ENCODE measurements around the gene COL23A1. TPM values are rescaled to one million over a fixed set of nuclear protein-coding genes. Genes with fewer than 3 reads are reported as not detected.

The COL23A1 gene
- total and polyA plus RNA-seq, 2 of the 13 experiments (the other 11 are each of a cell fraction or from before 2014, with no cell fraction given): not detected

DNA sequence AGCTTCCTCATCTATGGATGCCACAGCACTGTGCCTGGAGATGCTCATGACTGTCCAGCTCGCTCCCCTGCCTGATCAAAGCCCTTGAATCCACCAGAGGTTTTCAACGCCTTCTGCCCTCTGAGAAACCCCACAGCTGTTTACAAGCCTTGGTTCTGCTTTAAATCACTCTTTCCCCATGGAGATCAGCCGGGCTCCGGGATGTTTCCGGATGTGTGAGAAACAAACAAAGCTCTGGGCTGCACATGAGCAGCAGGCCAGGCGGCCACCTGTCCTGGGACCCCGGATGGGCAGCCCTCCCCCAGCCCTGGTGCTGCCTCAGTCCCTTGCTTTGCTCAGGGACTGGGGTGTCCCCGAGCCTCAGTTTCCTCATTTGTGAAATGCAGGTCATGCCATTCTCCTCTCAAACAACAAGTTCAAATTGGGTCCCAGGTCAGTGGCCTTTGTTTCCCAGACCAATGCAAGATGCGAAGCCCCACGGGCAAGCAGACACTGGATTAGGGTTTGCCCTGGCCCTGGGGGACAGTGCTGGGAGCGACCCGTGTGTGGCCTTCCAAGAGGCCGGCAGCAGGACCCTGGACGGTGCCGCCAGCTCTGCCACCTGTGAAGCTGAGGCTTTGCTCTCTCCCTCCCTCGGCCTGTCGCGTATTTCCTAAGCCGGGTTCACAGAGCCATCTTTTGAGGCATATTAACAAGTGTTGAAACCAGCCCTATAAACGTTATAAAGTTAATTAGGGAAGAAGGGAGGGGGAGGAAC, 315.2 kb downstream of the COL23A1 start:
- H3K9ac ChIP-seq (ENCODE audit: insufficient read depth, low read depth, low read length): no peak overlapping the region
- in situ Hi-C loops (cut with HindIII; ENCODE audit: extremely low pct_ligation_motif_present, low pct_unique_long_range_greater_than_20kb) (loop anchor here (5.0 kb wide), 1 partner anchor 277 kb away; no protein-coding TSS in a partner anchor), intact Hi-C loops (cut with micrococcal nuclease; ENCODE audit: unreplicated experiment) (no loop called here)
- H3K4me3 ChIP-seq (replicated peaks in 1 of 3; ENCODE audit: insufficient read depth in 1 of 3, low read depth in 2 of 3, low read length in 3 of 3): no peak overlapping the region
- no peak overlapping the region for H2AFZ ChIP-seq (ENCODE audit: low read length)
- DNase-seq (ENCODE audit: low spot score): no peak
- H3K36me3 ChIP-seq (replicated peaks in 1 of 2; ENCODE audit: control insufficient read depth in 1 of 2, insufficient read depth in 2 of 2, low read length in 2 of 2): no peaks in the 10 kb centered on the region
- ChIA-PET POLR2A (no interaction called here), CTCF (ENCODE audit: low intra/inter-chr PET ratio, low total read pairs) (no interaction called here)
- TF ChIP-seq ZKSCAN1 (IDR thresholded peaks at IDR 0.05; ENCODE audit: low read length): no peak
- no peak for ATAC-seq
- no peaks in the 10 kb centered on the region for H4K20me1 ChIP-seq (ENCODE audit: insufficient read depth, low read length)
- H3K79me2 ChIP-seq (ENCODE audit: insufficient read depth, low read length): no peaks in the 10 kb centered on the region
- 35% methylated on average over 6 of the region's 20 CpGs for WGBS (ENCODE audit: low lambda C conversion rate)
- no peaks in the 10 kb centered on the region for H3K4me1 ChIP-seq (ENCODE audit: insufficient read depth, low read length)
- BruUV-seq (replicated peaks): no TSS peak
- peaks cover 12% of the 10 kb centered on the region for H3K9me3 ChIP-seq (ENCODE audit: low read length)
- H3K27me3 ChIP-seq (ENCODE audit: control insufficient read depth in 1 of 2, insufficient read depth in 2 of 2, low read length in 2 of 2): peaks cover 4 to 58% of the 10 kb centered on the region in 2 experiments; a peak in 3 of 5 replicates
- H3K27ac ChIP-seq (ENCODE audit: extremely low read length, insufficient read depth, low read length): no peak overlapping the region
- H3K4me2 ChIP-seq (ENCODE audit: low read depth, low read length): no peak overlapping the region
- FAIRE-seq: no peak

DNA sequence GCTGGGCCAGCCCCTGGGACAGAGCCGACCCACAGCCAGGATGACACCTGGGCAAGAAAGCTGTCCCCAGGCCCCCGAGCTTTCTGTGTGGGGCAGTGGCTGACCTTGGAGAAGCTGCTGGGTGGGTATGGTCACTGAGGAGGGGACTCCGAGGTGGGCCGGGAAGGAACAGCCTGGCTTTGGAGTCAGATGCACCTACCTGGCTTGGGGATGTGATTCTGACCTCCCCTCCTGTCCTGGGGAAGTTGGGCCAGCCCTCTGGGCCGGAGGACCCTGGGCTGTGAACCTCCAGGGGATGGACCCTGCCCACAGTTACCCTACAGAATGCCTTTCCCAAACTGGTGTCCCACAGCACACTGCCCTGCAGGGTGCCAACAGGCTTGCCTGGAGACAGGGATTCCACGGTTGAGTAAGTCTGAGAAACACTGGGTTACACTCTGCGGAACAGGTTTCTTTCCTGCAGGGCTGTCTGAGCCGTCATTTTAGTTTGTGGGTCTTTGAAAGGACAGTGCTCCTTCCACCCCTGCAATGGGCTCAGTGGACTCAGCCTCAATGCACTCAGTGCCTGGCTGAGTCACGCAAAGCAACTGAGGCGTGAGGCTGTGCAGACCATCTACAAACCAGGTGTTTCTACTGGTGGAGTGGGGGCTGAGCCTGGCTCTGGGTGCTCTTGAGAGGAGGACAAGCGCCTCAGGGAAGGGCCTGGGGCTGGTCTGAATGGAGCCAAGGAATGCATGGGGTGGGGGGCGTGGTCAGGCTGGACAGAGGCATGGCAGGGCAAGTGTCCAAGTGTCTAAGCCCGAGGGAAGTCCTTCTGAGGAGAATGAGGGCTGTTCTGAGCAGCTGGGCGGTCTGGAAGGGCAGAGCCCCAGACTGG, 316.3 kb downstream of the COL23A1 start:
- Histone ChIP-seq H3K79me2 (ENCODE audit: insufficient read depth, low read length) (no peaks in the 10 kb centered on the region), H3K36me3 (replicated peaks in 1 of 2; ENCODE audit: control insufficient read depth in 1 of 2, insufficient read depth in 2 of 2, low read length in 2 of 2) (no peaks in the 10 kb centered on the region), H2AFZ (ENCODE audit: low read length) (no peak overlapping the region), H3K4me3 (replicated peaks in 1 of 3; ENCODE audit: insufficient read depth in 1 of 3, low read depth in 2 of 3, low read length in 3 of 3) (no peak overlapping the region), H4K20me1 (ENCODE audit: insufficient read depth, low read length) (no peaks in the 10 kb centered on the region), H3K9ac (ENCODE audit: insufficient read depth, low read depth, low read length) (no peak overlapping the region), H3K27ac (ENCODE audit: extremely low read length, insufficient read depth, low read length) (no peak overlapping the region), H3K4me2 (ENCODE audit: low read depth, low read length) (no peak overlapping the region), H3K4me1 (ENCODE audit: insufficient read depth, low read length) (no peaks in the 10 kb centered on the region), H3K27me3 (ENCODE audit: control insufficient read depth in 1 of 2, insufficient read depth in 2 of 2, low read length in 2 of 2) (peaks cover 4 to 54% of the 10 kb centered on the region in 2 experiments; a peak in 3 of 5 replicates), H3K9me3 (ENCODE audit: low read length) (peaks cover 12% of the 10 kb centered on the region)
- DNase-seq (ENCODE audit: low spot score) (no peak), FAIRE-seq (no peak), ATAC-seq (no peak)
- in situ Hi-C loops (cut with HindIII; ENCODE audit: extremely low pct_ligation_motif_present, low pct_unique_long_range_greater_than_20kb): no loop called here
- ChIA-PET CTCF (ENCODE audit: low intra/inter-chr PET ratio, low total read pairs) (no interaction called here), POLR2A (no interaction called here)
- WGBS (ENCODE audit: low lambda C conversion rate): 52% methylated on average over 5 of the region's 14 CpGs
- BruUV-seq (replicated peaks): no TSS peak
- intact Hi-C loops (cut with micrococcal nuclease; ENCODE audit: unreplicated experiment): no loop called here
- TF ChIP-seq TOE1 (CRISPR knock-in tag; IDR thresholded peaks at IDR 0.05): no peak
- TF ChIP-seq CEBPG (CRISPR knock-in tag; IDR thresholded peaks at IDR 0.05): no peak
- no peak for TF ChIP-seq ZNF30 (CRISPR knock-in tag; IDR thresholded peaks at IDR 0.05)
- no peak for TF ChIP-seq ZSCAN25 (CRISPR knock-in tag; IDR thresholded peaks at IDR 0.05)
- TF ChIP-seq, protein P1, sequence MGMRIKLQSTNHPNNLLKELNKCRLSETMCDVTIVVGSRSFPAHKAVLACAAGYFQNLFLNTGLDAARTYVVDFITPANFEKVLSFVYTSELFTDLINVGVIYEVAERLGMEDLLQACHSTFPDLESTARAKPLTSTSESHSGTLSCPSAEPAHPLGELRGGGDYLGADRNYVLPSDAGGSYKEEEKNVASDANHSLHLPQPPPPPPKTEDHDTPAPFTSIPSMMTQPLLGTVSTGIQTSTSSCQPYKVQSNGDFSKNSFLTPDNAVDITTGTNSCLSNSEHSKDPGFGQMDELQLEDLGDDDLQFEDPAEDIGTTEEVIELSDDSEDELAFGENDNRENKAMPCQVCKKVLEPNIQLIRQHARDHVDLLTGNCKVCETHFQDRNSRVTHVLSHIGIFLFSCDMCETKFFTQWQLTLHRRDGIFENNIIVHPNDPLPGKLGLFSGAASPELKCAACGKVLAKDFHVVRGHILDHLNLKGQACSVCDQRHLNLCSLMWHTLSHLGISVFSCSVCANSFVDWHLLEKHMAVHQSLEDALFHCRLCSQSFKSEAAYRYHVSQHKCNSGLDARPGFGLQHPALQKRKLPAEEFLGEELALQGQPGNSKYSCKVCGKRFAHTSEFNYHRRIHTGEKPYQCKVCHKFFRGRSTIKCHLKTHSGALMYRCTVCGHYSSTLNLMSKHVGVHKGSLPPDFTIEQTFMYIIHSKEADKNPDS (CRISPR knock-in tag; IDR thresholded peaks at IDR 0.05): no peak
- TF ChIP-seq BRCA1 (CRISPR knock-in tag; IDR thresholded peaks at IDR 0.05): no peak
- TF ChIP-seq, protein P2, sequence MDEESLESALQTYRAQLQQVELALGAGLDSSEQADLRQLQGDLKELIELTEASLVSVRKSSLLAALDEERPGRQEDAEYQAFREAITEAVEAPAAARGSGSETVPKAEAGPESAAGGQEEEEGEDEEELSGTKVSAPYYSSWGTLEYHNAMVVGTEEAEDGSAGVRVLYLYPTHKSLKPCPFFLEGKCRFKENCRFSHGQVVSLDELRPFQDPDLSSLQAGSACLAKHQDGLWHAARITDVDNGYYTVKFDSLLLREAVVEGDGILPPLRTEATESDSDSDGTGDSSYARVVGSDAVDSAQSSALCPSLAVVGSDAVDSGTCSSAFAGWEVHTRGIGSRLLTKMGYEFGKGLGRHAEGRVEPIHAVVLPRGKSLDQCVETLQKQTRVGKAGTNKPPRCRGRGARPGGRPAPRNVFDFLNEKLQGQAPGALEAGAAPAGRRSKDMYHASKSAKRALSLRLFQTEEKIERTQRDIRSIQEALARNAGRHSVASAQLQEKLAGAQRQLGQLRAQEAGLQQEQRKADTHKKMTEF (CRISPR knock-in tag; IDR thresholded peaks at IDR 0.05): no peak
- TF ChIP-seq ZNF558 (CRISPR knock-in tag; IDR thresholded peaks at IDR 0.05; ENCODE audit: borderline replicate concordance): no peak
- TF ChIP-seq, protein P3, sequence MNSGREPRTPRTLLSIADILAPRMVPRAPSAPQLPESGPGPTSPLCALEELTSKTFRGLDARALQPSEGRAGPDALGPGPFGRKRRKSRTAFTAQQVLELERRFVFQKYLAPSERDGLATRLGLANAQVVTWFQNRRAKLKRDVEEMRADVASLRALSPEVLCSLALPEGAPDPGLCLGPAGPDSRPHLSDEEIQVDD (CRISPR knock-in tag; IDR thresholded peaks at IDR 0.05; ENCODE audit: borderline replicate concordance): no peak
